Anterior cingulate cortex (tissue), 58 donors: ENCODE results near the gene GPR160.
"Not testable (repeated sequence)": the region's sequence is repeated elsewhere in the genome, so short reads cannot be mapped to it uniquely, and the experiment has no call there.

Experiments used
- DNase-seq, 58 donors: peaks; one replicate each; lab custom pipeline; 2025; lab: John Stamatoyannopoulos, UW

Gene GPR160, protein sequence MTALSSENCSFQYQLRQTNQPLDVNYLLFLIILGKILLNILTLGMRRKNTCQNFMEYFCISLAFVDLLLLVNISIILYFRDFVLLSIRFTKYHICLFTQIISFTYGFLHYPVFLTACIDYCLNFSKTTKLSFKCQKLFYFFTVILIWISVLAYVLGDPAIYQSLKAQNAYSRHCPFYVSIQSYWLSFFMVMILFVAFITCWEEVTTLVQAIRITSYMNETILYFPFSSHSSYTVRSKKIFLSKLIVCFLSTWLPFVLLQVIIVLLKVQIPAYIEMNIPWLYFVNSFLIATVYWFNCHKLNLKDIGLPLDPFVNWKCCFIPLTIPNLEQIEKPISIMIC

GRCh38 chr3:170037463-170038433 lies at the start of gene GPR160:
TSS of gene GPR160 (plus strand) at chr3:170037995. CDS start at chr3:170083973, 45,978 bp downstream.
- peak in 26 of 58 donors; percentile 3 to 54 (median 12) for DNase-seq

DNA sequence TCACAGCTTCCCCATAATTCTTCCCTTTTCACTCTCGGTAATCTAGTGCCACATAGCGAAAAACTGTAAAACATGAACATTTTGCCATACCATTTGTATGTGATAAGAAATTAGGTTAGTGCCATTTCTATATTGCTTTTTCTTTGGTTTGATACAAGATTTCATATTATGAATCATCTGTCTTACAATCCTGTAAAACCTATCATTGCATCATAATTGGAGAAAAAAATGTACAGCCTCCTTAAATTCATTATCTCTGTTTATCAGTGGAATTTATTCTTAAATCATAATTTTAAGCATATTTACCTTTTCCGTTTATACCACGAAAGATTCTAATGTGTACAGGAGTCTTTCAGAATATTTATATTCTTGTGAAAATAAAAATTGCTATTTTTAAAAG lies 47.4 kb upstream of the GPR160 start:
- DNase-seq, result no peak

- DNase-seq, result no peak
Observed at GRCh38 chr3:169992156-169992555, 45.6 kb upstream of the GPR160 start.

- no peak for DNase-seq
Observed at GRCh38 chr3:169992781-169993180, 45.0 kb upstream of the GPR160 start.

- no peak for DNase-seq
Observed at GRCh38 chr3:169993761-169994160, 44.0 kb upstream of the GPR160 start.

DNA sequence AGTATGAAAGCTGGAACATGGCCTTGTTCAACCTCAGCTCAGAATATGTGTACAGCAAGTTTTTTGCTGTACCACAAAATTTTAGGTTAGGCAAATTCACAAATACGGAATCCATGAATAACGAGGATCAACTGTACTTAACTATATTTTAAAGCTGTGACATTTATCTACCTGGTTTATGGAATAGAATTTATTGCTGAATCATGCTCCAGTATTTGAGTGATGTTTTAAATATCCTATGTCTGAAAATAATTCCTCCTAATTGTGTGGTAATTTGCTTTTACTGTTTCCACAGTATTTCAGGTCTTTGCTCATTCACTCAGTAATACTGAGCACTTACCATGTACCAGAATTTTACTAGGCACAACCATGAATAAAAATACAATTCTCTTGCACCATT lies 41.7 kb upstream of the GPR160 start:
- no peak for DNase-seq

DNA sequence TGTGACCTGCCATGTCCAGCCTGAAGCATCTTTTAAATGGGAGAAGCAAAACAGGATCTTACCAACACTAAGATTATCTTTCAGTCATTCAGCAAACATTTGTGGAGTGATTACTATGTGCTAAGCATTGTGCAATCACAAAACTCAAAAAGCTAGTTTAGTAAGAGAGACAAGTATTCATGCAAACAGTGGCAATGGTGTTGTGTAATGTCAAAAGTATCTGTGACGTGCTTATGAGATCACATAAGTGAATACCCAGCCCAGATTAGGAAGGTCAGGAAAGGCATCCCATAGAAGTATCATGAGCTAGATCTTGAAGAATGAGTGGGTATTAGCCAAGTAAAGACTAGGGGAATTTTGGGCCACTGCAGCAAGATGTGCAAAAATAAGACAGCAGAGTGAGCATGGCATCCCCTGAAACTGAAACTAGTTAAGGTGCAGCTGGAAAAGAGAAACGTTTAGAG lies 39.1 kb upstream of the GPR160 start:
- no peak for DNase-seq

- DNase-seq, result no peak
Observed at GRCh38 chr3:169999433-169999832, 38.4 kb upstream of the GPR160 start.

DNA sequence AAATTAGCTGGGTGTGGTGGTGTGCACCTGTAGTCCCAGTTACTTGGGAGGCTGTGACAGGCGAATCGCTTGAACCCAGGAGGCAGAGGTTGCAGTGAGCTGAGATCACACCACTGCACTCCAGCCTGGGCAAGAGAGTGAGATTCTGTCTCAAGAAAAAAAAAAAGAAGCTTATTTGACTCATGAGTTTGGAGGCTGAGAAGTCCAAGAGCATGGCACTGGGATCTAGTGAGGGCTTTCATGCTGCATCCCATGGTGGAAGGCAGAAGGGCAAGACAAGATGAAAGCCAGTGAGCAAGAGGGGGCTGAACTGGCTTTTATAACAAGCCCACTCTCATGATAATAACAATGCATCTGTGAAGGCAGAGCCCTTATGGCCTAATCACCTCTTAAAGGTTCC lies 37.7 kb upstream of the GPR160 start:
- no peak for DNase-seq

DNA sequence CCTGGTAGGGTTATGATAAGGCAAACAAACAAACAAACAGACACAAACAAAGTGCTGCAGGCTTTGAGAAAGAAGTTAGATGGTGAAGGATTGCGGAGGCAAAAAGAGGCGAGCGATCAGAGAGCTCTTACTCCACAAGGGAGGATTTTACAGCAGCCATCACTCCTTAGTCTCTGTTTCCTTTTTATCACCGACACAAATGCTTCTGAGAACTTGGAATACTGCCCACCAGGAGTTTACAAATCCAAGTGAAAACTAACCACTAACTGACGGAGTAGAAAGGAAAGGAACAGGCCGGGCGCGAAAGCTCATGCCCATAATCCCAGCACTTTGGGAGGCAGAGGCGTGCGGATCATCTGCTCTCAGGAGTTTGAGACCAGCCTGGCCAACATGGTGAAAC lies 35.6 kb upstream of the GPR160 start:
- DNase-seq, result no peak

GRCh38 chr3:170002879-170003278 lies 34.9 kb upstream of the GPR160 start:
- no peak for DNase-seq

DNA sequence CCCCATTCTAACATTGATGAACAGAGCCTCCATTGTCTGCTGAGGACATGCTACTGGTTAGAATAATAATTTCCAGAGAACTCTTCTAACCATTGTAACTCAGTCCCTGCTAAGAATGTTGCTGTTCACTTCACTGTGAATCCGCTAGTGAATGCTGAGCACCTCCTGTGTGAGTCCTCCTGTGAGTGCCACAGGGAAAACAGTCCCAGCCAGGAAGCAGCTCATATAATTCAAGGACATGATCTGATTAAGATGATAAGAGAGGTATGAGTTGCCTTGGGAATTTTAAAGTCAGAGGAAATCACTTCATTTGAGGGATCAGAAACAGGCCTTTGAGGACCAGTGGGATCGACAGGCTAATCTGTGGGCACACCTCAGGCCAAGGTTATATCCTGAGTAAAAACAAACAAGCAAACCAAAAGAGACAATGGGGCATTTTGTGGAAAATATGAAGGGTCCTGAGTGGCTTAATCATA lies 33.9 kb upstream of the GPR160 start:
- DNase-seq, result no peak

- peak in 1 of 58 donors; percentile 10 for DNase-seq
Observed at GRCh38 chr3:170007031-170007663, 30.6 kb upstream of the GPR160 start.

DNA sequence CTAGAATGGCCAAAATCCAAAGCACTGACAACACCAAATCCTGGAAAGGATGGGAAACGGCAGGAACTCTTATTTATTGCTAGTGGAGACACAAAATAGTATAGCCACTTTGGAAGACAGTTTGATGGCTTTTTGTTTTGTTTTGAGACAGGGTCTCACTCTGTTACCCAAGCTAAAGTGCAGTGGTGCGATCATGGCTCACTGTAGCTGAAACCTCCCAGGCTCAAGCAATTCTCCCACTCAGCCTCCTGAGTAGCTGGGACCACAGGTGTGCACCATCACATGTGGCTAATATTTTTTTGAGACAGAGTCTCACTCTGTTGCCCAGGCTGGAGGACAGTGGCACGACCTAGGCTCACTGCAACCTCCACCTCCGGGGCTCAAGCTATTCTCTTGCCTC lies 27.3 kb upstream of the GPR160 start:
- no peak for DNase-seq

DNA sequence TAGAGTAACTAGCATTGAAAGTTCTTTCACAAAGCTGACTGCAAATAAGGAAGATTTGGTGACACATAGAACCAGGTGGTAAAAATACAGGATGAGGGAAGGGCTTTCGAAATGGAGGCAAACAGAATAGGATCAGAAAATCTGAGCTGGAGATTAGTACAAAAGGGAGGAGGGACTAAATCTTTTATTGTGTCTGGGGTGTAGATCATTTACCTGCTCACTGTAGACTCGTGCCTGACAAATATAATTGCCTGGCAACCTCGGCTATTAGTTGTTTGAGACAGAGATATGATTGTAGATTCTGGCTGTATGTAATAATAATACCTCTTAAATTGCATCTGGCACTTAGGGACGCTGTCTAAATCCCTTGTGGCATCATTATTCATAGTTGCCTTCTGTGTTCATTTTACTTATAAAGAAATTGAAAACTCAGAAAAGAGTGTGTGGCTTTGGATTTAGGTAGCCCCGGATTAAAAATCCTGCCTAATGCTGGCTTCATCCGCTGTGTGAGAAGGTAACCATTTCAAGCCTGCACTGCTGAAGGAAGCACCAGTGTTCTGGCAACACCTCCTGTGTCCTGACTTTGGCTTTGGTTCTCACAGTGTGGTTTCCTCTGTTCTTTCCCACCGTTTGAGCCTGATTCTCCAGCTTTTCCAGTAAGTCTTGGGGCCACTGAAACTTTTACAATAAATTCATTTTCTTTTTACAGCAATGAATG lies 25.0 kb upstream of the GPR160 start:
- DNase-seq, result no peak

DNA sequence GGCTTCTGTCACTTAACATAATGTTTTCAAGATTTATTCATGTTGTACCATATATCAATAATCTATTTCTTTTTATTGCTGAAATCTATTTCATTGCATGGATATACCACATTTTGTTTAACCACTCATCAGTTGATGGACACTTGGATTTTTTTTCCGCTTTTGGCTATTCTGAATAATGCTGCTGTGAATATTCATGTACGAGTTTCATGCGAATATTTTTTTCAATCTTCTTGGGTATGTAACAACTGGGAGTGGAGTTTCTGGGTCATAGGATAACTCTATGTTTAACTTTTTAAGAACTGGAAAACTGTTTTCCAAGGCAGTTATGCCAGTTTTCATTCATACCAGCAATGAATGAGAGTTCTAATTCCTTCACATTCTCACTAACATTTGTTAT lies 21.7 kb upstream of the GPR160 start:
- no peak for DNase-seq

DNA sequence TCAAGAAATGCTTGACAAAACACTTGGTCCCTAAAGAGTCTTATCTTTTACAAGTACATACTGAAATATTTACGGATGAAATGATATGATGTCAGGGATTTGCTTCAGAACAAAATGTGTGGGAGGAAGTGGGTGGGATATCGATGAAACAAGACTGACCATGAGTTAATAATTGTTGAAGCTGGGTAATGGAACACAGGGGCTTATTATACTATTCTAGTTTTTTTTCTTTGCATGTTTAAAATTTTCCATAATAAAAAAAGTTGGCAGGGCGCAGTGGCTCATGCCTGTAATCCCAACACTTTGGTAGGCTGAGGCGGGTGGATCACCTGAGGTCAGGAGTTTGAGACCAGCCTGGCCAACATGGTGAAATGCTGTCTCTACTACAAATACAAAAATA lies 18.5 kb upstream of the GPR160 start:
- DNase-seq, result not testable (repeated sequence)

DNA sequence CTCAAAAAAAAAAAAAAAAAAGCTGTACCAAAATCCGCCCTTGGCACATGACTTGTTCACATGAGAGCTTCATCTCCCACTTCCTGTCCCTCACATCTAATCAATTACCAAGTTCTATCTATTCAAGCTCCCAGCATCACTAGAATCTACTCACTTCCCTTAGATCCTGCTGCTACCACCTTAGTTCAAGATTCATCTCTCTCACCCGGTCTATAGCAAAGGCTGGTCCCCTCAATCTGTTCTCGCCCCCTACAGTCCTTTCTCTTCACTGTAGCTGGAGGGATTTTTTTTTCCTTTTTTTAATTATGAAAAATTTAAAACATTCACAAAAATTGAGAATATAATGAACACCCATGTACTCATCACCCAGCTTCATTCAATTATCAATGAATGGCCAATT lies 16.7 kb upstream of the GPR160 start:
- DNase-seq, result no peak

DNA sequence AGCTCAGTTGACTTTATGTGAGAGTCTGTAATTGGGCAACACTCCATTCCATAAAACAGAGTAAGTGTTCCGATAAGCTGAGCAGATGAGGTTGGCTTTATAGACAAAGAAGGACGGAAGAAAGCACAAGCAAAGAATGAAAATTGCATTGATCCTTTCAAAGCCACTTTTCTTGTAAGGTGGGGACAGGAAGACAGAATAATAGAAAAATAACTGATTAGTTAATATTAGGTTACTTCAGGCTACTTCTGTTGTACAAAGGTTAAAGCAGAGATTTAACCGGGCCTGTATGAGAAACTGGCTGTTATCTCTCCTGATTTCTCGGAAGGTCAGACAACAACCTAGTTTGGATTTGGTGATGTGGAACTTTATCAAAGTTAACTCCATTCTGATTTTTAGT lies 15.5 kb upstream of the GPR160 start:
- DNase-seq, result no peak

DNA sequence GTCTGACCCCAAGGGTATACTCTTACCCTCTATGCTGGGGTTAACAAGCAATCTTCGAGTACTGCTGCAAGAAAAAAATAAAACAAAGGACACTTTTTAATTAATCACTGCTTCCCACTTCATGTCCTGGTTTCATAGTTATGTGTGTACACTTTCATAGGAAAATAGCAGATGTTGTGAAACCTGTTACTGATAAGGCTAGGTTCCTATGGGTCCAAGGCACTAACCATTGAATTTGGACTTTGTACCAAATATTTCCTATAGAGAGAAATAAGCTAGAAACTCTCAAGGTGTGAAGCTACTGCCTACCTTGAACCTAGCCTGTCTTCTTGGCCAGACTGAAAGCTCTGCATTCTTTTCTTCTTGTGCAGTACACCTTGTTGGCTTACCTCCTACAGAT lies 14.6 kb upstream of the GPR160 start:
- DNase-seq, result no peak
